Transverse colon (tissue), 4 donors: ENCODE measurements around the gene GPN1.

ENCODE experiments used
- CTCF ChIP-seq, 5 experiments: fragments of 200-600 bp in 3 of 5; fragments of 450-650 bp in 2 of 5; sonication (generic) in 3 of 5; IDR thresholded peaks; 1 replicate in 2 of 5; 2 replicates in 3 of 5; pipeline ENCODE4 v1.5.1; 2016 to 2017; ENCODE audit warnings: antibody characterized with exemption in 5 of 5, inconsistent platforms in 3 of 5, mild to moderate bottlenecking in 2 of 5, moderate library complexity in 1 of 5
- POLR2AphosphoS5 ChIP-seq, 3 donors: sonication (generic); formaldehyde crosslinking; IDR thresholded peaks; one replicate each; pipeline ENCODE4 v1.6.1; 2016; ENCODE audit warnings: antibody characterized with exemption in 3 of 3

- TF ChIP-seq CTCF (IDR thresholded peaks at IDR 0.05): no peak
- no peak for TF ChIP-seq POLR2AphosphoS5 (IDR thresholded peaks at IDR 0.05)
Measured at GRCh38 chr2:27624943-27625342, 3.9 kb upstream of the GPN1 start.
